ENCODE data around the gene ADAMTS16.

Gene ADAMTS16

GRCh38 chr5:5320062-5320805 is 180.1 kb downstream of the ADAMTS16 start:
- DNase-seq: no peak

GRCh38 chr5:5321137-5321536 is 181.0 kb downstream of the ADAMTS16 start:
- DNase-seq: no peak

GRCh38 chr5:5323551-5323950 is 183.4 kb downstream of the ADAMTS16 start:
- DNase-seq: no peak

GRCh38 chr5:5326115-5326758 is 186.1 kb downstream of the ADAMTS16 start:
- no peak for DNase-seq

- no peak for DNase-seq
Measured at GRCh38 chr5:5327126-5327525, 187.0 kb downstream of the ADAMTS16 start.

- DNase-seq: no peak
Measured at GRCh38 chr5:5330728-5331452, 190.8 kb downstream of the ADAMTS16 start.

- no peak for DNase-seq
Measured at GRCh38 chr5:5331848-5332247, 191.7 kb downstream of the ADAMTS16 start.

- no peak for DNase-seq
Measured at GRCh38 chr5:5332287-5332686, 192.2 kb downstream of the ADAMTS16 start.

- DNase-seq: no peak
Measured at GRCh38 chr5:5335107-5335506, 195.0 kb downstream of the ADAMTS16 start.

- DNase-seq: no peak
Measured at GRCh38 chr5:5335700-5336264, 195.7 kb downstream of the ADAMTS16 start.

GRCh38 chr5:5339257-5339656 is 199.1 kb downstream of the ADAMTS16 start:
- no peak for DNase-seq

GRCh38 chr5:5340206-5340729 is 200.1 kb downstream of the ADAMTS16 start:
- DNase-seq: no peak

GRCh38 chr5:5341531-5342292 is 201.6 kb downstream of the ADAMTS16 start:
- no peak for DNase-seq

GRCh38 chr5:5342784-5343183 is 202.7 kb downstream of the ADAMTS16 start:
- DNase-seq: no peak

- no peak for DNase-seq
Measured at GRCh38 chr5:5343568-5343967, 203.4 kb downstream of the ADAMTS16 start.

- no peak for DNase-seq
Measured at GRCh38 chr5:5344051-5344571, 204.0 kb downstream of the ADAMTS16 start.

- no peak for DNase-seq
Measured at GRCh38 chr5:5344606-5345005, 204.5 kb downstream of the ADAMTS16 start.

GRCh38 chr5:5347442-5347841 is 207.3 kb downstream of the ADAMTS16 start:
- no peak for DNase-seq

- DNase-seq: no peak
Measured at GRCh38 chr5:5348135-5348534, 208.0 kb downstream of the ADAMTS16 start.

GRCh38 chr5:5348576-5348975 is 208.4 kb downstream of the ADAMTS16 start:
- DNase-seq: no peak

- DNase-seq: no peak
Measured at GRCh38 chr5:5350101-5350500, 210.0 kb downstream of the ADAMTS16 start.

- DNase-seq: no peak
Measured at GRCh38 chr5:5351288-5351979, 211.3 kb downstream of the ADAMTS16 start.

Measured in CD4-positive, alpha-beta T cell treated with Interleukin-1 beta for 1 hour (primary cell).